Skeletal muscle tissue (tissue), 4 donors: Measurements from ENCODE around the gene BRAT1. TPM values are rescaled to one million over a fixed set of nuclear protein-coding genes. Genes with fewer than 3 reads are reported as not detected.
A peak's percentile ranks its signal among the peaks of the same experiment; 100 is the strongest.

ENCODE experiments used
- H3K27ac ChIP-seq: one replicate; pipeline ENCODE4 v1.7.0; 2013; ENCODE audit warnings: mild to moderate bottlenecking, low read depth, low read length, inconsistent platforms
- H3K27me3 ChIP-seq, 3 donors: one replicate each; pipeline ENCODE4 v1.7.0; 2013; ENCODE audit warnings: low read length in 3 of 3; ENCODE audit not compliant: control insufficient read depth in 3 of 3, insufficient read depth in 3 of 3
- H3K36me3 ChIP-seq, 3 donors: one replicate each; pipeline ENCODE4 v1.7.0; 2013; ENCODE audit warnings: low read length in 3 of 3; ENCODE audit not compliant: control insufficient read depth in 3 of 3, insufficient read depth in 3 of 3
- H3K4me1 ChIP-seq, 3 donors: one replicate each; pipeline ENCODE4 v1.7.0; 2013; ENCODE audit warnings: low read length in 3 of 3, mild to moderate bottlenecking in 3 of 3; ENCODE audit not compliant: control insufficient read depth in 3 of 3, insufficient read depth in 3 of 3
- H3K4me3 ChIP-seq, 3 donors: one replicate each; pipeline ENCODE4 v1.7.0; 2013; ENCODE audit warnings: low read length in 3 of 3
- H3K9ac ChIP-seq, 3 donors: one replicate each; pipeline ENCODE4 v1.7.0; 2013; ENCODE audit warnings: low read length in 3 of 3, mild to moderate bottlenecking in 3 of 3, moderate library complexity in 2 of 3, low read depth in 1 of 3
- H3K9me3 ChIP-seq, 3 donors: one replicate each; pipeline ENCODE4 v1.7.0; 2013; ENCODE audit warnings: low read length in 3 of 3; ENCODE audit not compliant: control insufficient read depth in 3 of 3
- total RNA-seq: library from RNA; depleted of rRNA; stranded (reverse); fragments of >200 nt; gene quantifications from one replicate; pipeline ENCODE4 v1.2.3, GENCODE V29; 2014
- donor health status: Osteomylitis.

BRAT1 gene
- total RNA-seq, 1 donor from 2014 or later = 18.3 TPM

DNA sequence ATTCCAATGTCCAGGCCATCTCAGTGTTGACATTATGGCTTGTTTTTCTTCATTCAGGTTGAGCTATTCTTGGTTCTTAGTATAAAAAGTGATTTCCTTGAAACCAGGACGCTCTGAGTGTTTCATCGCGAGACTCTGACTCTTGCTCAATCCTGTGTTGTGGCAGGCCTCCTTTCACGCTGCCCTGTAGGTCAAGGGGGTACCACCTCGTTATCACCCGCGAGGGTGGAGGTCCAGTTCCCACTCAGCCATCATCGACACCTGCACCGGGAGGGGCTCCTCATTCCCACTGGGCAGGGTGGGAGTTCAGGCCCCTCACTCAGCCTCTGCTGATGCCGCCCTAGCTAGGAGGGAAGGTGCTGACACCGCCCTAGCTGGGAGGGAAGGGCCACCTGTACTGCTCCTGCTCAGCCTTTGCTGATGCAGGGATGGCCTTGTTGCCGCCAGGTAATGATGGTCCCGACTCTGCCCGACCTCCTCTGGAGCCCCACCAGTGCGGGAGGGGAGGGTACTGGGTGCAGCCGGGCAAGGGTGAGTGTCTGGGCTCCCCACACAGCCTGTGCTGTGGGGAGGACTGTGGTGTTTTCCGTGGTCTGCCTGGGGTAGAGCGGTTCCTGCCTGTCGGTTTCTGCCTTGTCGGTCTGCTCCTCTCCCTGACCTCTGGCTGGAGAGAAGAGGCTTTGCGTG is 19.9 kb upstream of the BRAT1 start:
- Histone ChIP-seq H3K27ac (no peak overlapping the region), H3K4me3 (no peak overlapping the region), H3K36me3 (peaks cover 16 to 23% (median 21%) of the 10 kb centered on the region in 3 donors), H3K9me3 (no peaks in the 10 kb centered on the region), H3K27me3 (no peaks in the 10 kb centered on the region), H3K9ac (no peak overlapping the region), H3K4me1 (no peaks in the 10 kb centered on the region)

- H3K27ac ChIP-seq = no peak overlapping the region
- H3K9me3 ChIP-seq = no peaks in the 10 kb centered on the region
- H3K27me3 ChIP-seq = no peaks in the 10 kb centered on the region
- H3K36me3 ChIP-seq = peaks cover 15 to 21% (median 19%) of the 10 kb centered on the region in 3 donors
- no peak overlapping the region for H3K4me3 ChIP-seq
- H3K9ac ChIP-seq = no peak overlapping the region
- no peaks in the 10 kb centered on the region for H3K4me1 ChIP-seq
These were observed 18.4 kb upstream of the BRAT1 start for GRCh38 chr7:2573761-2574160.

DNA sequence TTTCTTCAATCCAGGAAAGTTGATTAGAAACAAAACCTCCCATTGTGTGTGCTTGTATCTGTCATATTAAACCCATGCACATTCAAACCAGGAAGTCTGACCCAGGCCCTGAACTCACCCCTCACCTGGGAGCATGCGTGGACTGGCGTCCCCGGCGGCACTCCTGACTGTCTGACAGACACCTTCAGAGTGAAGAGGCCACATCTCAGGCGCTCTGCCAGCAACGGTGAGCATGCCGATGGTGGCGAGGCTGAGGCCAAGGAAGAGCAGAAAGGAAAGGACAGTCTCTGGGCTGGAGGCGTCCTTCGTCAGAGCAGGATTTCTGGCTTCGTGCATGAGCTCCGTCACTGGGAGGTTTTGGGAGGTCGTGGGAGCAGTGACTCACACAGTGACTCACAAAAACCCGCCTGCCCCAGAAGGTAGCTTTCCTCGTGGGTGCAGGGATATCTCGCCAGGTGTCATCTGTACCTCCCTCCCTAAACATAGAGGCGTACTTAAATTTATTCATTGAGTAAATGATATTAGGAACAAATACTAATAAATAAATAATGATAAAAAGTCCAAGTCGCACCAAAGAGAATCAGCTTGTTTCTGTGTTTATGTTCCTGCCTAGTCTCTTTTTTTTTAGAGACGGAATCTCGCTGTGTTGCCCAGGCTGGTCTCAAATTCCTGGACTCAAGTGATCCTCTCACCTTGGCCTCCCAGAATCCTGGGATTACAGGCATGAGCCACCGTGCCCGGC is 16.9 kb upstream of the BRAT1 start:
- Histone ChIP-seq H3K9ac (no peak overlapping the region), H3K4me3 (no peak overlapping the region), H3K27me3 (no peaks in the 10 kb centered on the region), H3K36me3 (peaks cover 15 to 19% (median 15%) of the 10 kb centered on the region in 3 donors), H3K4me1 (peaks cover 0 to 3% (median 3%) of the 10 kb centered on the region in 3 donors), H3K27ac (no peak overlapping the region), H3K9me3 (no peaks in the 10 kb centered on the region)

- Histone ChIP-seq H3K9me3 (no peaks in the 10 kb centered on the region), H3K27ac (no peak overlapping the region), H3K9ac (no peak overlapping the region), H3K27me3 (no peaks in the 10 kb centered on the region), H3K4me1 (peaks cover 0 to 4% (median 3%) of the 10 kb centered on the region in 3 donors), H3K4me3 (no peak overlapping the region), H3K36me3 (peaks cover 15 to 19% (median 15%) of the 10 kb centered on the region in 3 donors)
These were observed 16.1 kb upstream of the BRAT1 start for GRCh38 chr7:2571409-2571808.

DNA sequence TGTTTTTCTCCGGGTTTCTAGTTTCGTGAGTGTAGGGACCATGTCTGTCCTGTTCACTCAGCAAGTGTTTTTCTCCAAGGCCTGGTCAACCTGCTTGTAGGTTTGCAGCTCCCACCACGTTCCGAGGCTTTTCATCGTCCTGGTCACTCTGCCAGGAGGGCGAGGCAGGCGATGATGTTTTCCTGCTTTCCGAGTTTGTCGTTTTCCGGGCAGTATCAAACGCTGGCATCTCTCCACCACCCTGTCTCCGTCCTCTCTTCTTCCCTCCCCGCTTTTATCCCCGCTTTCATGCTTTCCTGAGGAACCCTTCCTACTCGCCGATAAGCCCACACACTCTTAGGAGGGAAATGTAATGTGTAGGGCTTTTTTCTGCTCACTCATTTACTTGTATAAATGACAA is 14.7 kb upstream of the BRAT1 start:
- H3K27me3 ChIP-seq = no peaks in the 10 kb centered on the region
- H3K4me3 ChIP-seq = no peak overlapping the region
- H3K9ac ChIP-seq = no peak overlapping the region
- peaks cover 0 to 4% (median 3%) of the 10 kb centered on the region in 3 donors for H3K4me1 ChIP-seq
- H3K9me3 ChIP-seq = no peaks in the 10 kb centered on the region
- H3K27ac ChIP-seq = no peak overlapping the region
- peaks cover 11 to 18% (median 13%) of the 10 kb centered on the region in 3 donors for H3K36me3 ChIP-seq

- Histone ChIP-seq H3K27me3 (no peaks in the 10 kb centered on the region), H3K36me3 (peaks cover 10 to 17% (median 11%) of the 10 kb centered on the region in 3 donors), H3K4me1 (peaks cover 0 to 4% (median 3%) of the 10 kb centered on the region in 3 donors), H3K9ac (no peak overlapping the region), H3K27ac (no peak overlapping the region), H3K9me3 (no peaks in the 10 kb centered on the region), H3K4me3 (no peak overlapping the region)
These were observed 14.1 kb upstream of the BRAT1 start for GRCh38 chr7:2569421-2569820.

GRCh38 chr7:2568521-2569223 is 13.3 kb upstream of the BRAT1 start:
- Histone ChIP-seq H3K36me3 (peaks cover 5 to 10% (median 7%) of the 10 kb centered on the region in 3 donors), H3K4me3 (no peak overlapping the region), H3K27ac (no peak overlapping the region), H3K4me1 (peaks cover 0 to 4% (median 3%) of the 10 kb centered on the region in 3 donors), H3K9me3 (no peaks in the 10 kb centered on the region), H3K9ac (no peak overlapping the region), H3K27me3 (no peaks in the 10 kb centered on the region)

GRCh38 chr7:2567679-2568278 is 12.5 kb upstream of the BRAT1 start:
- H3K36me3 ChIP-seq = peaks cover 2 to 9% (median 4%) of the 10 kb centered on the region in 3 donors
- H3K4me3 ChIP-seq = no peak overlapping the region
- peak overlapping the region in 1 of 3 donors; percentile 50 for H3K9ac ChIP-seq
- H3K27me3 ChIP-seq = no peaks in the 10 kb centered on the region
- peaks cover 0 to 4% (median 3%) of the 10 kb centered on the region in 3 donors for H3K4me1 ChIP-seq
- H3K9me3 ChIP-seq = no peaks in the 10 kb centered on the region
- H3K27ac ChIP-seq = no peak overlapping the region

DNA sequence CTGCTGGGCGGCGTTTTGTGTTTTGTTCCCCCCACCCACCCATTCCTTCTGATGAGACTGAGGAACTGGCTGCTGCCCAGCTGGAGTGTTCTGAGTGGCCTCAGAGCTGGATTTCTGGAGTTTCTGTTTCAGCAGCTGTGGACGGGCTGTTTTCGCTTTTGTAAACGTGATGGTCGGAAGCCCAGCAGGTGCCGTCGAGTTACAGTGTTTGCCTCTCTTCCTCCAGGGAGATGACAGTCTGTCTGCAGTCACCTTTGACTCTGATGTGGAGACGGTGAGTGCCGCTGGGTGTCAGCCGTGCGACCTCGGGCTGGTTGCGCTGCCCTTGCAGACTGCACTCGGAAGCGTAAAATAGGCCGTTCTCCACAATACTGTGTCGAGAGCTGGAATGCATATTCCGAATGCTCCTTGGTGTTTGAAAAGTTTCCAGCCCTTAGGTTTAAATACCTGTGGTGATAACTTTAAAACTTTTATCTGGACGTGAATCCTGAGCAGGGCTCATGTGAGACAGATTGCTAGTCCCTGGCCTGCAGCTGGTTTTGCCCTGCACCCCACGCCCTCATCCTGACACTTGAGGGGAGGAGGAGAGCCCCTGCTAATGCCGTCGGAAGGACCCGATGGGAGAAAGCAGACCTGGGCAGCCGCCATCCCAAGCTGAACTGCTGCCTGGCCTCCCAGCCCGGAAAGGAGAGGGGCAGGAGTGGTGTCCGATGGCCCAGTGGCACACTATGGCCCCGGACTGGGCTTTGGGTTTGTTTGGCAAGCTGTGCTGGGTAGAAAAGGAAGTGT is 11.8 kb upstream of the BRAT1 start:
- Histone ChIP-seq H3K4me3 (peak overlapping the region in 1 of 3 donors; percentile 22), H3K36me3 (peaks cover 1 to 6% (median 2%) of the 10 kb centered on the region in 3 donors), H3K4me1 (peaks cover 0 to 4% (median 3%) of the 10 kb centered on the region in 3 donors), H3K9ac (peak overlapping the region in 1 of 3 donors; percentile 50), H3K27ac (no peak overlapping the region), H3K27me3 (no peaks in the 10 kb centered on the region), H3K9me3 (no peaks in the 10 kb centered on the region)
